Measurements from ENCODE around the gene PLCH2.

The PLCH2 gene

DNA sequence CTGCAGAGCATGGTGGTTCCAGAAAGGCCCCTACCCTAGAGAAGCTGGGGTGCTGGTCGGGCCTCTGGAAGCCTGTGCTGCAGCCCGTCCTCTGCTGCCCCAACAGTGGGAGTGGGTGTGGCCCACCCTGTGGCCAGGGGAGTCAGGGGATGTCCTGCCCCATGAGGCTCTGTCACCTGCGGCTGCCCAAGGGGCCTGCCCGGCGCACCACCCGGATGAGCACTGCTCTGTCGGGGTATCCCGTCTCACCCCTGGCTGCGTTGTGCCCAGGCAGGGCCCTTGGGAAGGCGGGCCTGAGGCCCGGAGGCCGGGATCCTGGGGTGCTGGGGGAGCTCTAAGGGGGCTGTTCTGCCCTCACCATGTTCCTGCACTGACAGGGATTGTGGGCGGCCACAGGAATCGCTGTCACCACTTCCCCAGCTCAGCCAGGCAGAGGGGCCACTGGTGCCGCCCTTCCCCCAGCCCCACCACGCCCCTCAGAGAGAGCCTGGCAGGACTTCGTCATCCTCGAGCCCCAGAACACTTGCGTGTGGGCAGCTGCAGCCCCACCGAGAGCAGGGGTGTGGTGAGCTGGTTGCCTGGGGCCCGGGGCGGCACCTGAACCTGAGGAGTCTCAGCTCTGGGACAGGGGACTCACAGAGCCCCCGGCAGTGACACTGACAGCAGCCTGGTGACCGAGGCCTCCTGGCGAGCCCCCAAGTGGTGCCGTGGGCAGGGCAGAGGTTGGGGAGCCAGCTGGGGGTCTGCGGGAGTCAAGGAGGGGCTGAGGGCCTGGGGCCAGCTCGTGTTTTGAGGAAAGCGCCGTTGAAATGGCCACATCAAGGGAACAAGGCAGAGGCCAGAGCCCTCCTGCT is 30.1 kb downstream of the PLCH2 start:
- no peak for TF ChIP-seq EZH2phosphoT487 (IDR thresholded peaks at IDR 0.05; ENCODE audit: borderline replicate concordance, low read length)
- TF ChIP-seq, protein P1, sequence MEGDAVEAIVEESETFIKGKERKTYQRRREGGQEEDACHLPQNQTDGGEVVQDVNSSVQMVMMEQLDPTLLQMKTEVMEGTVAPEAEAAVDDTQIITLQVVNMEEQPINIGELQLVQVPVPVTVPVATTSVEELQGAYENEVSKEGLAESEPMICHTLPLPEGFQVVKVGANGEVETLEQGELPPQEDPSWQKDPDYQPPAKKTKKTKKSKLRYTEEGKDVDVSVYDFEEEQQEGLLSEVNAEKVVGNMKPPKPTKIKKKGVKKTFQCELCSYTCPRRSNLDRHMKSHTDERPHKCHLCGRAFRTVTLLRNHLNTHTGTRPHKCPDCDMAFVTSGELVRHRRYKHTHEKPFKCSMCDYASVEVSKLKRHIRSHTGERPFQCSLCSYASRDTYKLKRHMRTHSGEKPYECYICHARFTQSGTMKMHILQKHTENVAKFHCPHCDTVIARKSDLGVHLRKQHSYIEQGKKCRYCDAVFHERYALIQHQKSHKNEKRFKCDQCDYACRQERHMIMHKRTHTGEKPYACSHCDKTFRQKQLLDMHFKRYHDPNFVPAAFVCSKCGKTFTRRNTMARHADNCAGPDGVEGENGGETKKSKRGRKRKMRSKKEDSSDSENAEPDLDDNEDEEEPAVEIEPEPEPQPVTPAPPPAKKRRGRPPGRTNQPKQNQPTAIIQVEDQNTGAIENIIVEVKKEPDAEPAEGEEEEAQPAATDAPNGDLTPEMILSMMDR (IDR thresholded peaks at IDR 0.05; ENCODE audit: low read depth, low read length, poor library complexity, severe bottlenecking), result no peak
- Histone ChIP-seq H3K4me2 (ENCODE audit: low read length) (no peak overlapping the region), H3K79me2 (ENCODE audit: control insufficient read depth, low read length) (no peaks in the 10 kb centered on the region), H3F3A (ENCODE audit: control insufficient read depth, insufficient read depth) (no peaks in the 10 kb centered on the region), H3K27me3 (ENCODE audit: control insufficient read depth, low read length) (no peaks in the 10 kb centered on the region), H3K9me3 (ENCODE audit: control insufficient read depth, insufficient read depth, low read length) (no peaks in the 10 kb centered on the region), H3K4me1 (ENCODE audit: control insufficient read depth, low read length) (no peaks in the 10 kb centered on the region), H3K4me3 (ENCODE audit: low read length) (no peak overlapping the region), H3K36me3 (ENCODE audit: control insufficient read depth, low read length) (peaks cover 26% of the 10 kb centered on the region; the same call in 1 of the 2 replicates), H4K20me1 (ENCODE audit: control insufficient read depth, insufficient read depth, low read depth, low read length) (no peaks in the 10 kb centered on the region), H3K27ac (ENCODE audit: low read depth, low read length) (no peak overlapping the region), H3K9me2 (replicated peaks; ENCODE audit: control insufficient read depth, low read length) (no peaks in the 10 kb centered on the region)

DNA sequence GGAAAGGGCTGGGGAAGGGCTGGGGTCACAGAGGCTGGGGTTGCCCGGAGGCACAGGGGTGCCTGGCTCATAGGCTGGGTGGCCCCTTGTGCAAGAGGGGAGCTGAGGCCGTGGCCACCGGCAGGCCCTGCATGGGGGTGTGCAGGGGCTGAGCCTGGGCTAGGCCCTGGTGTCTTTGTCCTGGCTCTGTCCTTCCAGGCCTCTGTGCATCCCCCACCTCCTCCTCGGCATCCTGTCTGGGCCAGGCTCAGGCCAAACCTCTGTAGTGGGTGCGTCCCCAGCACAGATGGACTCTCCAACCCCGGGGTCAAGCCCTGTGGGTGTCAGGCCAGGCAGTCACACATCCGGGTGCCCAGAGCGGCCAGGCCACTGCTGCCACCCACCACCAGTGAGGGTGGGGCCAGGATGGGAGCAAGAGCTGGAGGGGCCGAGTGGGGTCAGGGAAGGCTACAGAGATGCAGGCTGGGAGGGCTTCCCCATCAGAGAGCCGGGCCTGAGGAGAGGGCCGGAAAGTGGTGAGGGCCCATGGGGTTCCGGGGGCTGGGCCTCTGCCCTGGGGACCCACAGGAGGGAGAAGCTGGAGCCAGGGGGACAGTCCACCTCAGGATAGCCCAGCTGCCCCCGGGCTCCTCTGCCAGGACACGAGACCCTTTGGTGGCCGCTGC is 30.9 kb downstream of the PLCH2 start:
- H3K9me2 ChIP-seq (replicated peaks; ENCODE audit: control insufficient read depth, low read length), result no peaks in the 10 kb centered on the region
- H3F3A ChIP-seq (ENCODE audit: control insufficient read depth, insufficient read depth), result no peaks in the 10 kb centered on the region
- H4K20me1 ChIP-seq (ENCODE audit: control insufficient read depth, insufficient read depth, low read depth, low read length), result no peaks in the 10 kb centered on the region
- no peaks in the 10 kb centered on the region for H3K79me2 ChIP-seq (ENCODE audit: control insufficient read depth, low read length)
- H3K4me3 ChIP-seq (ENCODE audit: low read length), result no peak overlapping the region
- H3K9me3 ChIP-seq (ENCODE audit: control insufficient read depth, insufficient read depth, low read length), result no peaks in the 10 kb centered on the region
- peaks cover 34% of the 10 kb centered on the region; the same call in 1 of the 2 replicates for H3K36me3 ChIP-seq (ENCODE audit: control insufficient read depth, low read length)
- H3K4me2 ChIP-seq (ENCODE audit: low read length), result no peak overlapping the region
- TF ChIP-seq EZH2phosphoT487 (IDR thresholded peaks at IDR 0.05; ENCODE audit: borderline replicate concordance, low read length), result no peak
- TF ChIP-seq, protein P1 (IDR thresholded peaks at IDR 0.05; ENCODE audit: low read depth, low read length, poor library complexity, severe bottlenecking), result no peak
- no peak overlapping the region for H3K27ac ChIP-seq (ENCODE audit: low read depth, low read length)
- no peaks in the 10 kb centered on the region for H3K27me3 ChIP-seq (ENCODE audit: control insufficient read depth, low read length)
- no peaks in the 10 kb centered on the region for H3K4me1 ChIP-seq (ENCODE audit: control insufficient read depth, low read length)

DNA sequence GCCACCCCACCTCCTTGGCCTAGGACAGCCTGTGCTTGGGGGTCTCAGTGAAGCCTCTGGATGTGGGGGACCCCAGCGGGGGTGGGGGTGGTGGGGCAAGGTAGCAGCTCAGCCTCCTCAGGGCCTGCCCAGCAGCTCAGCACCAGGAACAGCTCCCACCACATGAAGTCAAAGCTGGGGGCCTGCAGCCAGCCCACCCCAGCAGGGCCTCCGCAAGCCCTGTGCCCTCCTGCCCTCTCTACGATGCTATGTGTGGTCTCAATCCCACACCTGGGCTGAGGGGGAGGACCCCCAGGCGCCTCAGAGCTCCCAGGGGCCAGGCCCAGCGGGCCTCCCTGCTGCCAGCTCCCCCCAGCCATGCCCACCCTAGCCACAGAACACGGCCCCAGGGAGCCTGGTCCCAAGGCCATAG is 31.7 kb downstream of the PLCH2 start:
- Histone ChIP-seq H3K9me3 (ENCODE audit: control insufficient read depth, insufficient read depth, low read length) (no peaks in the 10 kb centered on the region), H3F3A (ENCODE audit: control insufficient read depth, insufficient read depth) (no peaks in the 10 kb centered on the region), H3K27ac (ENCODE audit: low read depth, low read length) (no peak overlapping the region), H3K79me2 (ENCODE audit: control insufficient read depth, low read length) (no peaks in the 10 kb centered on the region), H3K4me2 (ENCODE audit: low read length) (no peak overlapping the region), H3K9me2 (replicated peaks; ENCODE audit: control insufficient read depth, low read length) (no peaks in the 10 kb centered on the region), H3K27me3 (ENCODE audit: control insufficient read depth, low read length) (no peaks in the 10 kb centered on the region), H3K4me3 (ENCODE audit: low read length) (no peak overlapping the region), H3K36me3 (ENCODE audit: control insufficient read depth, low read length) (peaks cover 38% of the 10 kb centered on the region; the same call in 1 of the 2 replicates), H3K4me1 (ENCODE audit: control insufficient read depth, low read length) (no peaks in the 10 kb centered on the region), H4K20me1 (ENCODE audit: control insufficient read depth, insufficient read depth, low read depth, low read length) (no peaks in the 10 kb centered on the region)
- TF ChIP-seq EZH2phosphoT487 (IDR thresholded peaks at IDR 0.05; ENCODE audit: borderline replicate concordance, low read length), result no peak
- TF ChIP-seq, protein P1 (IDR thresholded peaks at IDR 0.05; ENCODE audit: low read depth, low read length, poor library complexity, severe bottlenecking), result no peak

All from DOHH2 (cell line).